GM21619 (cell line): Measurements from ENCODE around the gene ROBO2.

Experiments
- ATAC-seq: cut with Tn5 transposase; IDR thresholded peaks from one replicate; pipeline ENCODE4 v1.9.1; 2021; ENCODE audit not compliant: unreplicated experiment

ROBO2 gene

GRCh38 chr3:77254967-77255831 lies 215.3 kb downstream of the ROBO2 start:
- peak; percentile 80 for ATAC-seq

GRCh38 chr3:77256584-77257503 lies 216.9 kb downstream of the ROBO2 start:
- no peak for ATAC-seq

GRCh38 chr3:77259694-77260093 lies 219.8 kb downstream of the ROBO2 start:
- ATAC-seq = no peak

DNA sequence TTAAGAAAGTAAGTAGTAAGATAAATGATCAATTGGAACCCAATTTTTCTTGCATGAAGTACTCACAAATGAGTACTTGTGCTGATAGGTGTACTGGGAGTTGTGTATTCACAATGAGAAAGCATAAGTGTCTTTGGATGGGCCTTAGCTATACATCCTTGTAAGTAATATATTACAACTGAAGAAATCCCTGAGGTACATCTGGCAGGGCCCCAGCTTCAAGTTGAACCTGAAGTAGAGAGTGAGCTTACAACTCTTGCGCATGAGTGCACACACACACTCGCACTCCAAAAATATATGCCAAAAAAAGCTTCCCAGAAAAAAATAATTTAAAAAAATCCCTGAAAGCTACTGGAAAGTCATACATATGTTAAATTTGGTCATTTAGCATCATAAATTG lies 222.5 kb downstream of the ROBO2 start:
- no peak for ATAC-seq

- ATAC-seq = no peak
Observed at GRCh38 chr3:77267589-77267988, 227.7 kb downstream of the ROBO2 start.

DNA sequence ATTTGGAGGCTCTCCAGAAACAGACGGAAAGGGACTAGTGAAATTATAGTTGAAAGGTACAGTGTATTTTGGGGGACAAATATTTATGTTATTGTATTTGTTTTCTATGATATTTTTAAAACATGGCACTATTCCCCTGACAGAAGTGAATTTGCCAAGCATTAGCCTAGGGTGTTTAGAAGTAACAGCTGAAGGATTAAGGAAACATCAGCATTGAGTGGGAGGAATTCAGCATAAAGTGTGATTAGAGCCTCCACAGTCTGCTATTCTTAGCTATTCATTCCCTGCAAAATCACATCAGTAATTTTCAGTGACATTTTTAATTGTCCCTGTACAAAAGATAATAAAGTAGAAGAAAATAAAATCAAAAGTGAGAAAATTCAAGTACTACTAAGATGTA lies 231.4 kb downstream of the ROBO2 start:
- ATAC-seq = no peak

GRCh38 chr3:77271711-77272110 lies 231.8 kb downstream of the ROBO2 start:
- no peak for ATAC-seq

- no peak for ATAC-seq
Observed at GRCh38 chr3:77279276-77279675, 239.4 kb downstream of the ROBO2 start.

GRCh38 chr3:77281721-77282120 lies 241.8 kb downstream of the ROBO2 start:
- no peak for ATAC-seq

- no peak for ATAC-seq
Observed at GRCh38 chr3:77283108-77283507, 243.2 kb downstream of the ROBO2 start.

GRCh38 chr3:77288348-77288747 lies 248.4 kb downstream of the ROBO2 start:
- ATAC-seq = no peak

GRCh38 chr3:77296527-77296926 lies 256.6 kb downstream of the ROBO2 start:
- no peak for ATAC-seq

- no peak for ATAC-seq
Observed at GRCh38 chr3:77298417-77298816, 258.5 kb downstream of the ROBO2 start.

DNA sequence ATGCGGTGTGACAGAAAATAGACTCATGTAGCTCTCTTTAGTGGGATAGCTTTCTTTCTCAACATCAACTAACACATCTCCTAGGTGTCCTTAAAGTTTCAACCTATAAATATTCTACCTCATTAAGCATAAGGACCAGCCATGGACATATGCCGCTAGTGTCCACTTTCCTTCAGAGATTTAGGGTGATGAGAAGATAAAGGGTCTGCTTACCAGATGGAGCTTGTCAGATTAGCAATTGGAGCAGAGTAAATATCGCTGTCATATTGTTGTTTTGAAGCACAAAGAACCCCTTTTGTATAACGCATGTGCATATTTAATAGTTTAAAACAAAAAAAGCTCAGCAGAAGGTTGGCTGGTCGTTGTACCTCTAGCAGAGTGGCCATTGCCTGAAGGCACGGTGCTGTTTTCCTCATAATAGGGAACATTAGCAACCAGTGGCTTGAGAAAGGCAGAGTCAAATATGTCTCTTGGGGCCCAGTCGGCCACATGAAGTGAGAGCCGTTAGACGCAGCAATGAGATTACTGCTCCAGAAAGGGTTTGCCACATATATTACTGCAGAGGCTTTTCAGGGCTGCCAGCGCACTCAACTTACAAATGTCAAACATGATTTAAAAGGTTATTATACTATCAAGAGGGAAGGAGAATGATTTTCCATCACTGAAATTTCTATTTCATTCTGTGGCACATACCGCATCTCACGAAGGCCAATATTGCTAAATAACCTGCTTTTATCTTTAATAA lies 264.2 kb downstream of the ROBO2 start:
- no peak for ATAC-seq

- no peak for ATAC-seq
Observed at GRCh38 chr3:77304700-77305021, 264.8 kb downstream of the ROBO2 start.

DNA sequence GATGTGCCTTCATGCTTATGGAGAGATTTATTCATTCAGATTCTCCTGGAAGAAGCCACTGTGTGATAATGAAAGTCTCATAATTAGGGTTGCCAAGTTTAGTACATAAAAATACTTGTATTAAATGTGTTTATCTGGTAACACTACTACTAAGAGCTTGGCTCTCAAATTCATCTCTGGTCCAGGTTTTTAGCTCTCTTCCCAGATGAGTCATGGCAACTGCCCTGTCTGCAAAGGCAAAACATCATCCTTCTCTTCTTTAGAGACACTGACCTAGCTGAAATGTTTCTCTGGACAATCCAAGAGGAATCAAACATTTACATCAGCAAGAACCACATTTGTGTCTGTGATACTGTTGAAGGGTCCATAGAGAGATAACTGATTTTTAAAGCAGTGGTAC lies 269.6 kb downstream of the ROBO2 start:
- ATAC-seq = no peak

DNA sequence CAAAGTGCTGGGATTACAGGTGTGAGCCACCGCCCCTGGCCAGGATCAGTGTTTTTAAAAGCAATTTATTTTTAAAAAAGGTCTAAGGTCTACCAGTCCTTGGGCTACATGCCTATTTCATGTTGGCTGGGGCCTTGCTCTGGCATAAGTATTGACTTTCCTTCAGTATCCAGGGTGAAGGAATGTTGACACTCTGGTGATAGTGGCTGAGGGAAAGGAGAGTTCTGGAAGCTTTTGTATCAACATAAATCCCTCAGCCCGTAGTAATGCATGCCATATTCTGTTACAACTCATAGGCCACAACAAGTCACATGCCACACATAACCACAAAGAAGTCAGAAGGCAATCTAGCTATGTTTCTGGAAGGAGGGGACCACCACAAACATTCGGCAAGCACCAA lies 273.9 kb downstream of the ROBO2 start:
- no peak for ATAC-seq

- no peak for ATAC-seq
Observed at GRCh38 chr3:77319711-77320110, 279.8 kb downstream of the ROBO2 start.

GRCh38 chr3:77320514-77320913 lies 280.6 kb downstream of the ROBO2 start:
- ATAC-seq = no peak

- ATAC-seq = no peak
Observed at GRCh38 chr3:77321646-77322045, 281.7 kb downstream of the ROBO2 start.

DNA sequence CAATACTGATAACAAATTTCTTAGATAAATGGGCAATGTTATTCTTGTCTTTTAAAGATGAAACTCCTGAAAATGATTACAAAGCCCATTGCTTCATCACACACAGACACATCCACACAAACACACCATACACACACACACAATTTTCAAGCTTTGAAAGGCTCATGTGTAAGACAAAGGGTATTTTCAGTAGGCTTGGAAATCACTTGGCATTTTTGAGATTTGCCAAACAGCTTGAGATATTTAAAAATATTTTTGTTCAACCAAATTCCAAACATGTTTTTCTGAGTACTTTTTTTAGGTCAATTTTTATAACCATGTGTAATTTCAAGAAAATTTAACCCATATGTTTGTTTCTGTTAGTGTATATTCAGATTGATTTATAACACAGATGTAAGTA lies 283.7 kb downstream of the ROBO2 start:
- ATAC-seq = no peak
